ENCODE results near the gene VARS1. TPM values are rescaled to one million over a fixed set of nuclear protein-coding genes. Genes with fewer than 3 reads are reported as not detected.
A peak's percentile ranks its signal among the peaks of the same experiment; 100 is the strongest.
"Not testable (repeated sequence)": the region's sequence is repeated elsewhere in the genome, so short reads cannot be mapped to it uniquely, and the experiment has no call there.

Gene VARS1
- total RNA-seq, 1 donor from 2014 or later: 22.5 TPM

- DNase-seq: no peak
- no peak for ATAC-seq
Measured at GRCh38 chr6:31797588-31797987, 2.0 kb upstream of the VARS1 start.

DNA sequence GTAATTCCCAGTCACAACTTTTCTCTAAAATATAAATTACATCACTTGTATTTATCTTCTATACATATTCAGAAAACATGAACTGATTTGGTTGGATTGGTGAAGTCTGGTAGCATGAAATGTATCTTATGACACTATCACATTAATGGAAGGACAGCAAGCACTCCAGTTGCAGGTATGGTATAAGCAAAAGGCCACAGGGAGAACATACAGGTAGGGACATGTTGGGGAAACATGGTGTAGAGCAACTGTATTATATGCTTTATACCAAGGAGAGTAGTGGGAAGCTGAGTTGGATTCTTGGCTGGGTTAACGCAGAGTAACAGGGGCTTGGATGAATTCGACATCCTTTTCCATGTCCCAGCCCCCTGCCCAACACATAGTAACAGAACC lies 1.4 kb upstream of the VARS1 start:
- ATAC-seq: no peak
- no peak for DNase-seq
- intact Hi-C loops (cut with micrococcal nuclease): no loop called here

More at GRCh38 chr6:31797588-31797987, 2.0 kb upstream of the VARS1 start:
- intact Hi-C loops (cut with micrococcal nuclease): no loop called here

DNA sequence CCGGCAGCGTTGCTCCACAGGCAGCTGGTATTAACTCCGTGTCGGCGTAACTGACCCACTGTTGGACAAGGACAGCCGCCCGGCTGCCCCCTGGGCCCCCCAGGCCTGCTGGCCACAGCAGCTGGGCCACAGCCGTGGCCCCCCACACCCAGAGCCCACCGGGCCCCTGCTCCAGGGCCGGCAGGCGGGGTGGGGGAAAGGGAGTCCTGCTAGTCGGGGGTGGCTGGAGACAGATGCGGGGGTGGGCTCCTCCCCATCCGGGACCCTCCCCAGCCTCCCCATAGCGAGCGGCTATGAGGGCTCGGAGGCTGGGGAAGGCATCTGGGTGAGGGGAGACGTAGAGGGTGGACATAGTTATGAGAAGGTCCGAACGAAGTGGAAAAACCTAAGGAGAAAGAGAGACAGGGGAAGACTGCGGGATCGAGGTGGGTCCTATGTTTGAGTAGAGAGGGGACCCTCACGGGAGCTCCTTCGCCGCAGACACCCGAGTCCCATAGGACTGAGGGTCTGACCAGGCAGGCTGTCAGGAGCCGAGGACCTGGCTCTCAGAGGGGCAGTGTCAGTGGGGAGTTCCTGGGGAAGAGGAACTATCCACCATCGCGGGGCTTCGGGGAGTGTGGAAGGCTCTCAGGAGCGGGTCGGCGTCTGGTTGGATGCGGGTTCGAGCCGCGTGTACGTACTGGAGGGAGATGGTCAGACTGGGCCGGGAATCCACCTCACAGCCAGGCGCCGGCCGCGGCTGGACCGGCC lies 511 bp downstream of the VARS1 start:
- peak; percentile 33 for DNase-seq
- ATAC-seq: peak; percentile 9
- intact Hi-C loops (cut with micrococcal nuclease): no loop called here

GRCh38 chr6:31794294-31794865 lies 1.2 kb downstream of the VARS1 start:
- DNase-seq: peak; percentile 7
- intact Hi-C loops (cut with micrococcal nuclease): no loop called here
- ATAC-seq: no peak

DNA sequence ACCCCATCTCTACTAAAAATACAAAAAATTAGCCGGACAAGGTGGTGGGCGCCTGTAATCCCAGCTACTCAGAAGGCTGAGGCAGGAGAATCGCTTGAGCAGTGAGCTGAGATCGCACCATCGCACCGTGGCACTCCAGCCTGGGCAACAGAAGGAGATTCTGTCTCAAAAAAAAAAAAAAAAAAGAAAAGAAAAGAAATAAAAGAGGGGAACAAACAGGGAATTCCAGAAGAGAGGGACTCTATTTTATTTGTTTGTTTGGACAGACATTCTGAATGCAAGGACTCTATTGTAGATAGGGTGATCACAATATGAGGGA lies 1.7 kb downstream of the VARS1 start:
- DNase-seq; intact Hi-C loops (cut with micrococcal nuclease); ATAC-seq: not testable (repeated sequence)

- ATAC-seq (no peak), DNase-seq (no peak)
- intact Hi-C loops (cut with micrococcal nuclease): no loop called here
Measured at GRCh38 chr6:31792761-31793171, 2.8 kb downstream of the VARS1 start.

DNA sequence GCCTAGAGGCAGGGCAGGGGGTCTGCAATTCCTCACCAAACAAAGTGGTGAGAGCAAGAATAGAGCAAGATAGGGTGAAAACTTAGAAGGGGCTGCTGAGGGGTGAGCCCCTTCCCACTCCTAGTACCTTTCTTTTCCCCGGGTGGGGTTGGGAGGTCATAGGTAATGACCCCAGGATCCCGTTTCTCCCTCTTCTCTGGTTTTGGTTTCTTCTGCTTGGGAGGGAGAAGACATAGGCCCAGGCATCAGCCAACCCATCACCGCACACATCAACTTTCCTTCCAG lies 3.5 kb downstream of the VARS1 start:
- intact Hi-C loops (cut with micrococcal nuclease): no loop called here
- DNase-seq (no peak), ATAC-seq (no peak)

DNA sequence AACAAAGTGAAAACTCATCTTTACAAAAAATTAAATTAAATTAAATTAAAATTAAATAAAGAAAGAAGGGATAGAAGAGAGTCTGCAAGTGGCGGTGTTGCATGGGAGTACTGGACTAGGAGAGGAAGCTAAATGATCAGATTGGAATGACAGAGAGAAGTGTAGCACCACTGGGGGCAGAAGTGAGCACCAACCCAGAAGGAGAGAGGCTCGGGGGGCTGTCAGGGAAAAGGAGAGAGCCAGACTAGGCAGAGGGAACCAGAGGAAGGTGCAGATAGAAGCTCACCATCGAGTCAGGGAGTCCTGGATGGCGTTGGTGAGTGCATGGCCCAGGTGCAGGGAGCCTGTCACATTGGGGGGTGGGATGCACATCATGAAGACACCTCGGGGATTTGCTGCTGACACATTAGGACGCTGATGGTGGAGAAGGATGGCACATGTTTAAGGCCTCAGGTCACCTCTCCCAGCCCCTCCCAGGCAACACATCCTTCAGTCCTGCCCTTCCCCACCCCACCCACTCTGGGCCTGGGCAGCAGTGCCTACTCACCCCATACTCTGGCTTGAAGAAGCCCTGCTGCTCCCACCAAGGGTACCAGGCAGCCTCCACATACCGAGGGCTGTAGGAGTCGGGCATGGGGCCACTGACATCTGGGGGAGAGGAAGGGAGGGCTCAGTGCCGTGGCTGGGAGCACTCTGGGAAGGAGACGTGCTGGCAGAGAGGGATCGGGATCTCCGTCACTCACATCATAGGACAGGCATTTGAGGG lies 4.0 kb downstream of the VARS1 start:
- ATAC-seq (no peak), DNase-seq (no peak)
- intact Hi-C loops (cut with micrococcal nuclease): no loop called here

GRCh38 chr6:31785475-31785874 lies 10.1 kb downstream of the VARS1 start:
- ATAC-seq (no peak), DNase-seq (no peak)
- intact Hi-C loops (cut with micrococcal nuclease): no loop called here

- intact Hi-C loops (cut with micrococcal nuclease): no loop called here
- DNase-seq: no peak
- ATAC-seq: no peak
Measured at GRCh38 chr6:31784098-31784925, 11.2 kb downstream of the VARS1 start.

GRCh38 chr6:31782126-31782855 lies 13.3 kb downstream of the VARS1 start:
- intact Hi-C loops (cut with micrococcal nuclease): no loop called here
- no peak for ATAC-seq
- no peak for DNase-seq

DNA sequence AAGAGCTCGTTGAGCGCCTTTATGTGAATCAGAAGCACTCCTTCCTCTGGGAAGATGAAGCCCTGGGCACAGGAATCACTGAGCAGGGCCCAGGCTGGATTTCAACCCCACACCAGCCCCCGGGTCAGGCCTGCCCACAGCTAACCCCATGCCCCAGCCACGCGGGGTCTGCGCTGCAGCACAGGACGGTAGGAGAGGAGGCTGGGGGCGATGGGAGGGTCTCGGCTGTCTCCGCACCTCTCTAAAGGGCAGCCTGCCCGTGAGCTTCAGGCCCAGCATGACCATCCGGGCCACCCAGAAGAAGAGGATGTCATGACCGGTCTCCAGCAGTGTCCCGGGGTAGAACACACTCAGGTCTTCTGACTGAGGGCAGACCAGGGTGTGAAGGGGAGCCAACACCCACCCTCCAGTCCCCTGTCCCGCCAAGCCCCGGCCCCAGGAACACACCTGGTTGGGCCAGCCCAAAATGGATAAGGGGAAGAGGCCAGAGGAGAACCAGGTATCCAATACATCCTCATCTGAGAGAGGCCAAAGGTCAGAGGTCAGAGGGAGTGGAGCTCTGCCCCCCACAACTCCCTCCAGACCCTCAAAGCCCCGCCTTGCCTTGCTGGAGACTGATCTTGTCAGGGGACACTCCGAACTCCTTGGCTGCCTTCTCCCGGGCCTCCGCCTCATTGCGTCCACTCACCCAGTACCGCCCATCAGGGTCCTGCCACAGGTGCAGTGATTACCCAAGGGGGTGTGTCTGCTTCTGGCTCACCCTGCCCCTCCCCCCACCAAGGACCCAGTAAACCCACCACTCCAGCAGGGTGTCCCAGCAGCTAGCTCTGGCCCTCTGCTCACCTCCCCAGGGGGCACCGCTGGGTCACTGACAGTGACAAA lies 14.1 kb downstream of the VARS1 start:
- intact Hi-C loops (cut with micrococcal nuclease): no loop called here
- DNase-seq: no peak
- ATAC-seq: no peak

GRCh38 chr6:31780507-31781243 lies 14.9 kb downstream of the VARS1 start:
- intact Hi-C loops (cut with micrococcal nuclease): no loop called here
- no peak for DNase-seq

GRCh38 chr6:31779908-31780307 lies 15.6 kb downstream of the VARS1 start:
- DNase-seq: no peak
- no peak for ATAC-seq
- intact Hi-C loops (cut with micrococcal nuclease): no loop called here

More at GRCh38 chr6:31780507-31781243, 14.9 kb downstream of the VARS1 start:
- ATAC-seq: no peak

- intact Hi-C loops (cut with micrococcal nuclease): no loop called here
- ATAC-seq (no peak), DNase-seq (no peak)
Measured at GRCh38 chr6:31778999-31779885, 16.3 kb downstream of the VARS1 start.

DNA sequence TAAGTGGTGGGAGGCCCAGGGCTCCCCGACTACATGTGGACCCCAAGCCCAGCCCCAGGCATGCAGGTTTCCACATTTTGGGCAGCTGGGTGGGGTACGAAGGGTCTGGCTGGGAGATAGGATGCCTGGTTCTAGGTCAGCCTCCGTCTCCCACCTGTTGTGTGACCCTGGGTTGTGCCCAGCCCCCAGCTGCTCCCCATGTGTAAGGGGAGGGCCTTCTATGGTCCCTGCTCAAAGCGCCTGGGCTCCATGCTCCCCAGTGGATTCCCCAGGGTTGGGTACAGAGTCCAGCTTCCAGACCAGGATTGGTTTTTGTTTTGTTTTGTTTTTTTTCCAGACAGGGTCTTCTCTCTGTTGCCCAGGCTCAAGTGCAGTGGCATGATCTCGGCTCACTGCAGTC lies 17.4 kb downstream of the VARS1 start:
- intact Hi-C loops (cut with micrococcal nuclease): no loop called here
- ATAC-seq: no peak
- DNase-seq: no peak

GRCh38 chr6:31777667-31778050 lies 17.9 kb downstream of the VARS1 start:
- intact Hi-C loops (cut with micrococcal nuclease): no loop called here
- DNase-seq (no peak), ATAC-seq (no peak)
